HG02938 (cell line): ENCODE data around the gene DXO.

Experiments
- ATAC-seq: cut with Tn5 transposase; IDR thresholded peaks from one replicate; pipeline ENCODE4 v1.9.1; 2021; ENCODE audit warnings: mild to moderate bottlenecking, moderate library complexity; ENCODE audit not compliant: unreplicated experiment

DXO gene

DNA sequence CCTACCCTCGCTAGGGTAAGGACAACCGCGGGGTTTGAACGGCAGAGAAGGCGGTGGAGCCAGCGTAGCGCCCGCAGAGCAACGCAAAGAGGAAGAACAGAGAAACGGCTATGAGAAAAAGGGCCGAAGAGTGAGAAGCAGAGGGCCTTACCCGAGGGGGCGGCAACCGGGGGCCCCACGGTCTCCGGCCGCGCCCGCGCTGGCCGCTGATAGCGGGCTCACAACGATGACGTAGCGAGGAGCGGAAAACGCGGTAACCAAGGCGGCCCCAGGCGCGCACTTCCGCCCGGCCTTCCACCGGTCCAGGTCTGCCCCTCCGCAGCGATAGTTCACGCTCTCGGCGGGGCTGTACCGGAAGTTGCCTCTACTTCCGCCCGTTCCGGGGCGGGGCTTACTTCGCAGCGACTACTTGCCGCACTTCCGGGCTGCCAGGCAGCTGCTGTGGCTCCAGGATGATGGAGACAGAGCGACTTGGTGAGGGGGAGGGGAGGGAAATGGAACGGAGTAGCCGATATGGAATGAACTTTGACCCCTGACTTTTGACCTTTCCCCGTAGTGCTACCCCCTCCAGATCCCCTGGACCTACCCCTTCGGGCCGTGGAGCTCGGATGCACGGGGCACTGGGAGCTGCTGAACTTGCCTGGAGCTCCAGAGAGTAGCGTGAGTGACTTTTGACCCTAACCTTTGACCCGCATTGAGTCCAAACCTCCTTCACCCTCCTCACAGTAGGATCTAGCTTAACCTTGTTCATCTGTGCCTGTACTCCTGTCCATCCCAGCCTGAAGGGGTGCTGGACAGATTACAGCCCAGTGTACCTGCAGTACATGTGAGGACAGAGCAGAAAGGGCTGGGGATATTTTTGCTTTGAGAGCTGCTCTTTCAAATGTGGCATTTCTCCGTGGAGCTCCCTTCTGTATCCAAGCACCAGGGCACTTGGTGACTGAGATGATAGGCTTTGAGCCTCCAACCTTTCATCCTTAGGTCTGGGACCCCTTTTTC is 12.9 kb downstream of the DXO start, which contains the start of the genes NELFE and SKIC2:
Gene NELFE, minus strand, starts transcription at position 231 of the 999 bp plus-strand sequence. CDS start 525 bp downstream, outside the sequence.
Gene SKIC2, plus strand, starts transcription at position 435 of the 999 bp plus-strand sequence. Its CDS starts 18 bp downstream, at position 453.
- ATAC-seq = peak; percentile 96

DNA sequence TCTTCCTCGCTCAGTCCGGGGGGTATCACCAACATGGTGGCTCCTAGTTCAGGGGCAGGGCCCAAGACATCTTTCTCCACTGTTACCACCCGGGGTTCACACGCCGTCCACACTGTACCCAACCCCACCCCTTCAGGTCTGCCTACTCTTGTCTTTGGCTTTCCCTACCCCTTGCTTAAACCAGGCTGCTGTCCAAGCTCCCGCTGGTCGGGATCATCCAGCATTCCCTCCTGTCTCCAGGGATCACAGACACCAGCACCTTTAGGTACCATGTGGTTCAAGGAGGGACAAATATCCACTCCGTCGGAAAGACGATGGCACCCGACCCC is 13.6 kb downstream of the DXO start:
- ATAC-seq = no peak

DNA sequence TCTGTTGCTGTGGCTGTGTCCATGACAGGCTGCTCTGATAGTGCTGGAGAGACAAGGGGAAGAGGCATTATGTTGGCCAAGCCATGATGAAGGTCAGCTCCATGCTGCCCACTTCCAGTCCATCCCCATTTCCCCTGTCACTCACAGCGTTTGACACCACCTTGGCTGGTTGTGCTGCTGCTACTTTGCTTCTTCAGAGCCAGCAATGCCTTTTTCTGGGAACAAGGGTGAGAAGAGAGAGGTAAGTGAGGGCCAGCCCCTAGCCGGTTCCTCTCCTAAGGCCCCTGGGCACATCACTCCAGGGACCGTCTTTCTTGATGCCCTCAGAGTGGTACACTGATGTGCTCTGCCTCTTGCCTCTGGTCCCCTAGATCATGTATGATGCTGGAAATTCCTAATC is 15.1 kb downstream of the DXO start:
- no peak for ATAC-seq

DNA sequence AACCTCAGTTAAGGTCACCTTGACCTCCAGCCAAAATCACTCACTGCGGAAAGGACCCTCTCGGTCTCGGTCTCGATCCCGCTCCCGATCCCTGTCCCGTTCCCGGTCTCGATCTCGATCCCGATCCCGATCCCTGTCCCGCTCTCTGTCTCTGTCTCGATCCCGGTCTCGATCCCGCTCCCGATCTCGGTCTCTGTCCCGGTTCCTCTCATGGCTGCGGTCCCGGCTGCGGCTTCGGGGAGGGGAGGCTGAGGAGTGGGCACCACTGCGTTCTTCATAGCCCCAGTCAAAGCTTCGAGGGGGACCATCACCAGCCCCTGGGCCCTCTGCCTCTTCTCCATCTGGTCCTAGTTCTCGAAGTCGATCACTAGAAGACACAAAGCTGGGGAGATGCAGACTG is 17.4 kb downstream of the DXO start:
- no peak for ATAC-seq

DNA sequence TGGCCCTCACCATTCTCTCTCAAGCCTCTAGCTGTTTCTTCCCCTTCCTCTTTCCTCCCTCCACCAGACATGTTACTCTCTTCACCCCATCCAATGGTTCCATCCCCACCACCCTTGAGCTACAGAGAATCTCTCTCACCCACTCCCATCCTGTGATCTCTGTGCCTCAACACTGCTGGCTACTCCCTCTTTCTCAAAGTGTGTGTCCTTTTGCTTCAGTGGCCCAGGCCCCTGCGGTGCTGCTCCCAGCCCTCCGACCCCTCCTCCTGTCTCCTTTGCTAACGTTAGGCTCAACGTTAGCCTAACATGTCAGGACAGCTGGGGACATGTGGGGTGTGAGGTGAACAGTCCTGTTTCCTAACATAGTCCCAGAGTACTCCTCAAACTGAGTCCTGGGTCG is 19.0 kb downstream of the DXO start:
- ATAC-seq = no peak

DNA sequence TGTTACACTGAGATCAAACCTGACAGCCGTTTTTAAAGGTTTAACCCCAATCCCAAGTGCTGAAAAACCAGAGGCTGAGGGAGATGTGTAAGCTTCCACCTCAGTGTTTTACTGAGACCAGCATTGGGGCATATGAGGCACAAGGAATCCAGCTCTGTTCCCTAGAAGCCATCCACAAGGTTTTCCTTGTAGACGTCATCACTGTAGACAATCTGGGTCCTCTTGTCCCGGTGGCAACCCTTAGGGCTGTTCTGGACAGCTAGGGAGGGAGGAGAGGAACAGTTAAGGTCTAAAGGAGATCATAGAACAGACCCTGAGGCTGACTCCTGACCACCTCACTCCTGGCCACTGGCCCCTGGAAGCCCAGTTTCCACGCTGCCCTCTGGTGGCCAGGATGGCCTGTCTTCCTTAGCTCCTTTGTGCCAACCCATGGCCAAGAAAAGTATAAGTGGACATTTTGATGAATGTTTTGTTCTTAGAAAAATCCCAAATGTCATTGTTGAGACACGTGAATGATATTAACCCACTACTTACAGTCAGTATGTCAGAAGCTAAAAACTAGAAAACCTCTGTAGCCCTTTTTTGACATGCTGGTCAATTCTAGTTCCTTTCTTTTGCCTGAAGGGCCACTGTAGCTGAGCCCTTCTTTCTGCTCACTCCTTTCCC is 19.7 kb downstream of the DXO start:
- ATAC-seq = no peak

DNA sequence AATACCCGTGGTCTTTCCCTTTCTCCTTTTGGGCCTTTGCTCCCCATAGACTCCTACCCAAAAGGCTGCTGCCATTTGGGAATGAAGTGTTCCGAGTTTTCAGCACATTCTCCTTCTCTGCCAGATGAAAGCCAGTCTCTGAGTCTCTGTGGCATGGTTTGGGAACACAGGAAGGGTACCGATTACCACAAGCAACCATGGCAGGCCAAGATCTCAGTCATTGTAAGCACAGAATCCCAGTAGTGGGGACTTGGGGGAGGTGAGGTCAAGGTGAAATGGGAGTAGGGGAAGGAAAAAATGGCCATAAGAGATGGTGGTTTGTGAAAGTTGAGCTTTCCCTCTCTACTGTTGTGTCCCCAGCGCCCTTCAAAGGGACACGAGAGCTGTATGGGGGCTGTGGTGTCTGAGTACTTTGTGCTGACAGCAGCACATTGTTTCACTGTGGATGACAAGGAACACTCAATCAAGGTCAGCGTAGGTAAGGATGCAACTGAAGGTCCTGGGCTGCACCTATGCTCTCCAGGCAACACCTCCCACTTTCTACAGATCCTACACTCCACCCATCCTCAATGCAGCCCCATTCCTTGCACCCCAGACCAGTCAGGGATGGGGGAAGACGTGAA is 21.9 kb downstream of the DXO start:
- ATAC-seq = no peak

DNA sequence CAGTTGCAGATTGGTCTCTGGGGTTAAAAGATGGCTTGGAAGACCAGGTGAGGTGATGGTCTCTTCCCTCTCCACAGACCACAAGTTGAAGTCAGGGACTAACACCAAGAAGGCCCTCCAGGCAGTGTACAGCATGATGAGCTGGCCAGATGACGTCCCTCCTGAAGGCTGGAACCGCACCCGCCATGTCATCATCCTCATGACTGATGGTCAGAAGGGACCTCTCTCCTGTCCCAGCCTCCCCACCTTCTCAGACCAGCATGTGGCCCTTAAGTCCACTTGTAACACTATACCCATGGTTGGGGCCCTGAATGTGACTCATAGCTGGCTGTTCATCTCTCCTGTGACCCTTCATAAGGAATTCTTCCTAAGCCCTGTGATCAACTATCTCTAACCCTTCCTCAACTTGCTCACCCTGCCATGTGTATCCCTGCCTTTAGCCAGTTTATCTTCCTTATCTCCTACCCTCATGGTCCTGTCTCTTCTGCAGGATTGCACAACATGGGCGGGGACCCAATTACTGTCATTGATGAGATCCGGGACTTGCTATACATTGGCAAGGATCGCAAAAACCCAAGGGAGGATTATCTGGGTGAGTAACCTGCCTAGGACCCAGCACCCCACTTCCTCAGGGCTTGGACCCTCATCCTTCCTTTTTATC is 23.1 kb downstream of the DXO start:
- no peak for ATAC-seq

DNA sequence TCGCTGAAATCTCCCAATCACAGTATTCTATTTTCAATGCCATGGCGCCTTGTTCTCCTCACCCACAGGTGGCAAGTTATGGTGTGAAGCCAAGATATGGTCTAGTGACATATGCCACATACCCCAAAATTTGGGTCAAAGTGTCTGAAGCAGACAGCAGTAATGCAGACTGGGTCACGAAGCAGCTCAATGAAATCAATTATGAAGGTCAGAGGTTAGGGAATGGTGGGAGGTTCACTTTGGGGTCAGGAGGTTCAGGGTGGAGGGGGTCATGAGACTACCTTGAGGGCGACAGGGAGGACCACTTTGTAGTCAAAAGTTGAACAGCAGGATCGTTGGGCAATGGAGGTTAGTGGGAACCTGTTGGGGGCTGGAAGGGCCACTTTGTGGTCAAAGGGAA is 23.6 kb downstream of the DXO start:
- ATAC-seq = no peak

DNA sequence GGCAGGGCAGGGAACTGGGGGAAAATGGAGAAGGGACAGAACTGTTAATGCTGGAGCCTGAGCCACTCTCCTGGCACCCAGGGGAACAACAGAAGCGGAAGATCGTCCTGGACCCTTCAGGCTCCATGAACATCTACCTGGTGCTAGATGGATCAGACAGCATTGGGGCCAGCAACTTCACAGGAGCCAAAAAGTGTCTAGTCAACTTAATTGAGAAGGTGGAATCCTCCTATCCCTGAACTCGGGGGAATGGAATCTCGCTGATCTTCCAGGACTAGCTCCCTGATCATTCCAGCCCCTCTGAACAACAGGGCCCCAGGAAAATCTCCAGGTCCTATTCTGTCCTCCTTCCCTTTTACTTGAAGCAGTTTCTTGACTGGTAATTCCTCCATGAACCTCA is 24.1 kb downstream of the DXO start:
- no peak for ATAC-seq

DNA sequence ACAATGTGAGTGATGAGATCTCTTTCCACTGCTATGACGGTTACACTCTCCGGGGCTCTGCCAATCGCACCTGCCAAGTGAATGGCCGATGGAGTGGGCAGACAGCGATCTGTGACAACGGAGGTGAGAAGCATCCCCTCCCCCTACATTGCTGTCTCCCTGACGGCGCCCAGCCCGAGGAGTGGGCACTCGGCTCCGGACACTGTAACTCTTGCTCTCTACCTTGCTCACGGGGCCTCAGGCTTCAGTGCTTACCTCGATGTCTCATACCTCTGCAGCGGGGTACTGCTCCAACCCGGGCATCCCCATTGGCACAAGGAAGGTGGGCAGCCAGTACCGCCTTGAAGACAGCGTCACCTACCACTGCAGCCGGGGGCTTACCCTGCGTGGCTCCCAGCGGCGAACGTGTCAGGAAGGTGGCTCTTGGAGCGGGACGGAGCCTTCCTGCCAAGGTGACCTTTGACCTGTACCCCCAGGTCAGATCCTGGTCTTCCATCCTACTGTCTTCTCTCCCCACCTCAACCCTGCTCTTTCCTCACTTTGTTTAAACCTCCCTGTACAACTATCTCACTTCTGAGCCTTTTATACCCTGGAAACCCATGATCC is 24.8 kb downstream of the DXO start:
- no peak for ATAC-seq

DNA sequence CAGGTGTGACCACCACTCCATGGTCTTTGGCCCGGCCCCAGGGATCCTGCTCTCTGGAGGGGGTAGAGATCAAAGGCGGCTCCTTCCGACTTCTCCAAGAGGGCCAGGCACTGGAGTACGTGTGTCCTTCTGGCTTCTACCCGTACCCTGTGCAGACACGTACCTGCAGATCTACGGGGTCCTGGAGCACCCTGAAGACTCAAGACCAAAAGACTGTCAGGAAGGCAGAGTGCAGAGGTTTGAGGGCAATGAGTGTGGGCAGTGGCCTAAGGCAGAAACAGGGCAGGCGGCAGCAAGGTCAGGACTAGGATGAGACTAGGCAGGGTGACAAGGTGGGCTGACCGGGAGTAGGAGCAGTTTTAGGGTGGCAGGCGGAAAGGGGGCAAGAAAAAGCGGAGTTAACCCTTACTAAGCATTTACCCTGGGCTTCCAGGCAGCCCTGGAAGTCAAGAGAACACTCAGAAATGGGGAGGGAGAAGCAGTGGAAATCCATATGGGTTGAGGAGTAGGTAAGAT is 25.5 kb downstream of the DXO start:
- ATAC-seq = no peak

DNA sequence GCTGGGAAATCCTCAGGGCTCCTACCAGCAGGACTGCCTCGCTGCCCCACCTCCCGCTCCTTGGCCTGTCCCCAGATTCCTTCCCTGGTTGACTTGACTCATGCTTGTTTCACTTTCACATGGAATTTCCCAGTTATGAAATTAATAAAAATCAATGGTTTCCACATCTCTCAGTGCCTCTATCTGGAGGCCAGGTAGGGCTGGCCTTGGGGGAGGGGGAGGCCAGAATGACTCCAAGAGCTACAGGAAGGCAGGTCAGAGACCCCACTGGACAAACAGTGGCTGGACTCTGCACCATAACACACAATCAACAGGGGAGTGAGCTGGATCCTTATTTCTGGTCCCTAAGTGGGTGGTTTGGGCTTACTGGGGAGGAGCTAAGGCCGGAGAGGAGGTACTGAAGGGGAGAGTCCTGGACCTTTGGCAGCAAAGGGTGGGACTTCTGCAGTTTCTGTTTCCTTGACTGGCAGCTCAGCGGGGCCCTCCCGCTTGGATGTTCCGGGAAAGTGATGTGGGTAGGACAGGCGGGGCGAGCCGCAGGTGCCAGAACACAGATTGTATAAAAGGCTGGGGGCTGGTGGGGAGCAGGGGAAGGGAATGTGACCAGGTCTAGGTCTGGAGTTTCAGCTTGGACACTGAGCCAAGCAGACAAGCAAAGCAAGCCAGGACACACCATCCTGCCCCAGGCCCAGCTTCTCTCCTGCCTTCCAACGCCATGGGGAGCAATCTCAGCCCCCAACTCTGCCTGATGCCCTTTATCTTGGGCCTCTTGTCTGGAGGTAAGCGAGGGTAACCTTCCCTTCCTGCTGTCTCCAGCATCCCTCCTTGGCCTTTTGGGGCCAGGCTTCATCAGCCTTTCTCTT is 26.2 kb downstream of the DXO start, which contains the start of gene CFB:
Gene CFB, plus strand, starts transcription at position 589 of the 863 bp plus-strand sequence. Its CDS starts 127 bp downstream, at position 716.
- ATAC-seq = no peak

DNA sequence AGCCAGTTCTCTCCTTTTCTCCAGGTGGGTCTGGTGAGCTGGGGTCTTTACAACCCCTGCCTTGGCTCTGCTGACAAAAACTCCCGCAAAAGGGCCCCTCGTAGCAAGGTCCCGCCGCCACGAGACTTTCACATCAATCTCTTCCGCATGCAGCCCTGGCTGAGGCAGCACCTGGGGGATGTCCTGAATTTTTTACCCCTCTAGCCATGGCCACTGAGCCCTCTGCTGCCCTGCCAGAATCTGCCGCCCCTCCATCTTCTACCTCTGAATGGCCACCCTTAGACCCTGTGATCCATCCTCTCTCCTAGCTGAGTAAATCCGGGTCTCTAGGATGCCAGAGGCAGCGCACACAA is 26.8 kb downstream of the DXO start:
- no peak for ATAC-seq

DNA sequence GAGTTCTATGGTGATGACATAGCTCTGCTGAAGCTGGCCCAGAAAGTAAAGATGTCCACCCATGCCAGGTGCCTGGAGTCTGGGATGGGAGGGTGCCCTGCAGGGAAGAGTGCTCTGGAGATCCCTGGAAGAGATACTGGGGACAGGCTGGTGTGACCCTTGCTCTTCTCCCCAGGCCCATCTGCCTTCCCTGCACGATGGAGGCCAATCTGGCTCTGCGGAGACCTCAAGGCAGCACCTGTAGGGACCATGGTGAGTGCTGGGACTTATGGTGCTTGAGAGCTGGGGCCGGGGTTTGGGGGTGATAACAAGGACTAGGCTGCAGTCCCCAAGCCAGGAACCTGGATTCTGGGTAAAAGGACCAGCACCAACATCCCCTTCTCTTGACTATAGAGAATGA is 28.2 kb downstream of the DXO start:
- no peak for ATAC-seq

DNA sequence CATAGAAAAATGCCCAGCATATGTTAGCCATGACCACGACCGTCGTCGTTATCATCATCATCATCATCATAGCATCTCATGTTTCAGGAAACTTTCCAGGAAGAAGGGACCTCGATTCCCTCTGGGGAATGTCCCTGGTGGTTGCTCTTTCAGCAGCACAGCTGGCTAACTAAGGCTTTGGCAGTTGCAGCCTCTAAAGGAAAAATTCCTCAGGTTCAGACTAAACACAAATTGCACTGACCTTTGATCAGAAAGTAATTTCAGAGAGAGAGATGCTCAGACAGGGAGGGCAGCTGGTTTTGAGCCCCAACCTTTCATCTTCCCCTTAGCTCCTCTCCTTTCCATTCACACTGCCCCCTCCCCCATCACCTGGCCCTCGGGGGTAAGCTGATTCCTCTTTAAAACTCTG is 31.7 kb downstream of the DXO start:
- ATAC-seq = no peak

DNA sequence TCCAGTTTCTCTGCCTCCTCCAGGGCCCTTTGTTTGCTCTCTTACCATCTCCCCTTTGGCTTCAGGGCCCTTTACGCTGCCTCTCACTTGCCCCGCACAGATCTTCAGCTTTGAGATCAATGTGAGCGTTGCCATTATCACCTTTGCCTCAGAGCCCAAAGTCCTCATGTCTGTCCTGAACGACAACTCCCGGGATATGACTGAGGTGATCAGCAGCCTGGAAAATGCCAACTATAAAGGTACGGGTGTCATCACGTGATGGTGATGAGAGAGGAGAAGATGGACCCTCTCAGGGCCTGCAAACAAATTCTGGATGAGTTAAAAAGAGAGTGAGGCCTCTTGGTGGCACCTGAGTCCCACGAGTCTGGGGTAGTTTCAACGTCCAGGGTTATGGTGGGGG is 36.1 kb downstream of the DXO start:
- ATAC-seq = no peak

DNA sequence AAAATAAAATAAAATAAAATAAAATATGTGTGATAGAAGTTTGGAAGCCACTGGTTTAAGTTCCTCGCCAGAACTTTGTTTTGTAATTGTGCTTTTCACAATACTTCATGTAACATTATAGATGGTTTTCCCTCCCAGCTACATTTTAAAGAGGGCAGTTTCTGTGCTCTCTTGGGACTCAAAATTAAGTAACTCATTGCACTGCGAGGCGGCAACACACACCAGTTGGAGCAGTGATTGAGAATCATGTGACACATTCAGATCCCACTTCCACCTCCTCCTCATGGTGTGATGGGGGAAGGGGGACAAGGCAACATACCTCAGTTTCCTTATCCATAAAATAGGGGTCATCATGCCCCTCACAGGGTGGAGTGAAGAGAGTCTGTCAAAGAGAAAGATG is 36.9 kb downstream of the DXO start:
- no peak for ATAC-seq

DNA sequence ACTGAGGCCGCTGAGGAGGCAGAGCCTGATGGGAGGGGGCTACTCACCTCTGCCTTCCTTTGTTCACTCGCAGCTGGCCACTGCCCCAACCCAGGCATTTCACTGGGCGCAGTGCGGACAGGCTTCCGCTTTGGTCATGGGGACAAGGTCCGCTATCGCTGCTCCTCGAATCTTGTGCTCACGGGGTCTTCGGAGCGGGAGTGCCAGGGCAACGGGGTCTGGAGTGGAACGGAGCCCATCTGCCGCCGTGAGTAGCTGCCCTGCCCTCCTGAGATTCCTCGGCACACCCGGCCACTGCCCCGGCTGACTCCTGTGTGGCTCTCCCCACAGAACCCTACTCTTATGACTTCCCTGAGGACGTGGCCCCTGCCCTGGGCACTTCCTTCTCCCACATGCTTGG is 38.4 kb downstream of the DXO start:
- ATAC-seq = no peak
